Panc1 (cell line): ENCODE measurements around the gene TIGD6. TPM values are rescaled to one million over a fixed set of nuclear protein-coding genes. Genes with fewer than 3 reads are reported as not detected.

Source experiments
- total RNA-seq: library from RNA; stranded (reverse); gene quantifications from one replicate; pipeline ENCODE4 v1.2.1, GENCODE V29; 2021; ENCODE audit not compliant: unreplicated experiment

Gene TIGD6
- total RNA-seq, 1 experiment from 2014 or later, result 7.1 TPM

Other genes starting within 250 kb of the TIGD6 start
- 0.33 TPM for gene PDE6A, start 55.9 kb downstream of the TIGD6 start, total RNA-seq
- 111 TPM for gene SLC26A2, start 39.9 kb downstream of the TIGD6 start, total RNA-seq
- 56.2 TPM for gene HMGXB3, start 85 bp upstream of the TIGD6 start, total RNA-seq
- gene CSF1R, start 85.9 kb upstream of the TIGD6 start, total RNA-seq, result 0.05 TPM
- 1.8 TPM for gene PDGFRB, start 155.2 kb upstream of the TIGD6 start, total RNA-seq
- not detected for gene CDX1, start 166.1 kb upstream of the TIGD6 start, total RNA-seq
- gene SLC6A7, start 189.4 kb upstream of the TIGD6 start, total RNA-seq, result not detected